GM21367 (cell line): ENCODE results near the gene F2R.
A peak's percentile ranks its signal among the peaks of the same experiment; 100 is the strongest.
"Not testable (repeated sequence)": the region's sequence is repeated elsewhere in the genome, so short reads cannot be mapped to it uniquely, and the experiment has no call there.

ENCODE experiments used
- ATAC-seq: cut with Tn5 transposase; IDR thresholded peaks from one replicate; pipeline ENCODE4 v1.9.1; 2021; ENCODE audit not compliant: unreplicated experiment

Gene F2R

GRCh38 chr5:76717222-76718083 is 1.5 kb downstream of the F2R start:
- no peak for ATAC-seq

DNA sequence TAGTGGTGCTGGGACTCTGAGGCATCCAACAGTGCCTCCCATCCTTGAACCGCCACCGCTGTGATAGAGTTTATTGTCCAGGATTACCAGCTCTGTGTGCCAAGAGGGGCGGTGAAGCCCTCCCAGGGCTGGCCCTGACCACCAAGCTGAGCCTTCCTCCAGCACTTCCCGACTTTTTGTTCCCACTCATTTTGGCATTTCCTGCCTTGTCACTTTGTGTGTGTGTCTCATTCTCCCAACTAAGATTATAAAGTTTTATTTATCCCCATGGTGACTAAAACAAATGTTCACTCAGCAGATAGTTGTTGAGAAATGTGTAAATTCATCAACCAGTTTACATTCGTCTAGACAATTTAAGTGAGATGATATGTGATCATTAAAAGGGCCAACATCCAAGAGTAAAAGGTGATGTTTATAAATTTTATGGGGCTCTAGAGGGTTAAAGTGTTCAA is 2.5 kb downstream of the F2R start:
- ATAC-seq, result no peak

- ATAC-seq, result no peak
Measured at GRCh38 chr5:76718880-76719279, 3.0 kb downstream of the F2R start.

DNA sequence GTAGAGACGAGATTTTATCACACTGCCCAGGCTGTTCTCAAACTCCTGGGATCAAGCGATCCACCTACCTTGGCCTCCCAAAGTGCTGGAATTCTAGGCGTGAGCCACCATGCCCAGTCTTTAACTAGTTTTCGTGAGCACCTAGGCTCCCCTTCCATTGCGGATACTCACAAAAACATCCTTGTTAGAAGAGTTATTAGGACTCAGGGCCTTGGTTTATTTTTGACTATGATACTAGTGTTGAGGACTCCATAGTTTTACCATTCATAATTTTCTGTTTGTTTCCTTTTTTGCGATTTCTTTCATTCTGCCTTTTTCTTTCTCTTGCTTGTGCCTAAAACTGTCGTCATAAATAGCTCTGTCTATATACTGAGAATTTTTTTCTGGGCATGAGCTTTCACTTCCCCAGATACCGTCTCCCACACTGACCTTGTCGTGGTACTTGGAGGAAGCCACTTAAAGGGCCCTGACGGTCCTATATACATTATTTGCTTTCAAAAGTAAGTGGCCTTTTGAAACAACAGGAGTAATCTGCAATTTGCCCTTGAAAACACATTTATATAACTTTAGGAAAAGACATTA is 5.2 kb downstream of the F2R start:
- ATAC-seq, result peak; percentile 91

GRCh38 chr5:76723266-76723665 is 7.3 kb downstream of the F2R start:
- ATAC-seq, result no peak

DNA sequence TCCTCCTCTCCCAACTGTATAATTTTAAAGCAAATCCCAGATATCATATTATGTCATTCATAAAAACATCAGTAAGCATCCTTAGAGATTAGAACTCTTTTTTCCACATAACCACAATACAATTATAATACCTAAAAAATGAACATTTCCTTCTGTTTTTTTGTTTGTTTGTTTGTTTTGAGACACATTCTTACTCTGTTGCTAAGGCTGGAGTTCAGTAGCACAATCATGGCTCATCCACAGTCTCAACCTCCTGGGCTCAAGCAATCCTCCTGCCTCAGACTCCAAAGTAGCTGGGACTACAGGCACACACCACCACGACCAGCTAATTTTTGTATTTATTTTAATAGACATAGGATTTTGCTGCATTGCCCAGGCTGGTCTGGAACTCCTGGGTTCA is 8.0 kb downstream of the F2R start:
- no peak for ATAC-seq

- no peak for ATAC-seq
Measured at GRCh38 chr5:76724871-76725270, 8.9 kb downstream of the F2R start.

DNA sequence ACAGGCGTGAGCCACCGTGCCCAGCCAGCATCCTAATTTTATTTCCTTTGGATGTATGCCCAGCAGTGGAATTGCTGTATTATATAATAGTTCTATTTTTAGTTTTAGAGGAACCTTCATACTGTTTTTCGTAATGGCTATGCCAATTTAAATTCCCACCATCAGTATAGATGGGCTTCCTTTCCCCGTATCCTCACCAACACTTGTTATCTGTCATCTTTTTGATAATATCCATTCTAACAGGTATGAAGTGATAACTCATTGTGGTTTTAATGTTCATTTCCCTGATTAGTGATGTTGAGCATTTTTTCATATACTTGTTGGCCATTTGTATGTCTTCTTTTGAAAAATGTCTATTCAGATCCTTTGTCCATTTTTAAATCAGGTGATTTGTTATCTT is 13.0 kb downstream of the F2R start:
- ATAC-seq, result no peak

- no peak for ATAC-seq
Measured at GRCh38 chr5:76729373-76730290, 13.7 kb downstream of the F2R start.

DNA sequence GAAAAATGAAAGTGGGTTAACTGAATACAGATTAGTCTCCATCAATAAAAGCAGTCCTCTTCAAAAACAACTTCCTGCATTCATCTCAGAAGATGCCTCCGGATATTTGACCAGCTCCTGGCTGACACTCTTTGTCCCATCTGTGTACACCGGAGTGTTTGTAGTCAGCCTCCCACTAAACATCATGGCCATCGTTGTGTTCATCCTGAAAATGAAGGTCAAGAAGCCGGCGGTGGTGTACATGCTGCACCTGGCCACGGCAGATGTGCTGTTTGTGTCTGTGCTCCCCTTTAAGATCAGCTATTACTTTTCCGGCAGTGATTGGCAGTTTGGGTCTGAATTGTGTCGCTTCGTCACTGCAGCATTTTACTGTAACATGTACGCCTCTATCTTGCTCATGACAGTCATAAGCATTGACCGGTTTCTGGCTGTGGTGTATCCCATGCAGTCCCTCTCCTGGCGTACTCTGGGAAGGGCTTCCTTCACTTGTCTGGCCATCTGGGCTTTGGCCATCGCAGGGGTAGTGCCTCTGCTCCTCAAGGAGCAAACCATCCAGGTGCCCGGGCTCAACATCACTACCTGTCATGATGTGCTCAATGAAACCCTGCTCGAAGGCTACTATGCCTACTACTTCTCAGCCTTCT is 16.6 kb downstream of the F2R start:
- no peak for ATAC-seq

DNA sequence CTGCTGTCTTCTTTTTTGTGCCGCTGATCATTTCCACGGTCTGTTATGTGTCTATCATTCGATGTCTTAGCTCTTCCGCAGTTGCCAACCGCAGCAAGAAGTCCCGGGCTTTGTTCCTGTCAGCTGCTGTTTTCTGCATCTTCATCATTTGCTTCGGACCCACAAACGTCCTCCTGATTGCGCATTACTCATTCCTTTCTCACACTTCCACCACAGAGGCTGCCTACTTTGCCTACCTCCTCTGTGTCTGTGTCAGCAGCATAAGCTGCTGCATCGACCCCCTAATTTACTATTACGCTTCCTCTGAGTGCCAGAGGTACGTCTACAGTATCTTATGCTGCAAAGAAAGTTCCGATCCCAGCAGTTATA is 17.1 kb downstream of the F2R start:
- ATAC-seq, result peak; percentile 70

GRCh38 chr5:76735762-76736545 is 20.0 kb downstream of the F2R start:
- ATAC-seq, result no peak

GRCh38 chr5:76736679-76737556 is 21.0 kb downstream of the F2R start:
- no peak for ATAC-seq

GRCh38 chr5:76737846-76738245 is 21.9 kb downstream of the F2R start:
- ATAC-seq, result no peak

GRCh38 chr5:76741506-76741905 is 25.6 kb downstream of the F2R start:
- not testable (repeated sequence) for ATAC-seq

DNA sequence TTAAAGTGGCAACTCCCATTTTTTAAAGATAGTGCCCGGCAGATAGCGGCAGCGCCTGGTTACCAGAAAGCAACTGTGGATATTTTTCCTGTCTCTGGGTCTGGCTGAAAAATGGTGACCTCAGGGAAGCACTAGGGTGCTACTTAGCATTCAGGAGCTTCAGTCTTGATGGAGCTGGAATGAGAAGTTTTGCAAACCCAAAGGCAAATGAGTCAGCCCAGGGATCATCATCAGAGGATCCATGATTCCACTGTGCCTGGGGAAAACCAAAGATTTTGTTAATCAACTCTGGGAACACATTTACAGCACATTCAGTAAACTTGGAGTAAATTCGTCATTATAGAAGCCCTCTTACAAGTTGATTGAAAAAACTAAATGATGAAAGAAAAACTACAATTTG is 26.7 kb downstream of the F2R start:
- no peak for ATAC-seq

- no peak for ATAC-seq
Measured at GRCh38 chr5:76744632-76745031, 28.7 kb downstream of the F2R start.

DNA sequence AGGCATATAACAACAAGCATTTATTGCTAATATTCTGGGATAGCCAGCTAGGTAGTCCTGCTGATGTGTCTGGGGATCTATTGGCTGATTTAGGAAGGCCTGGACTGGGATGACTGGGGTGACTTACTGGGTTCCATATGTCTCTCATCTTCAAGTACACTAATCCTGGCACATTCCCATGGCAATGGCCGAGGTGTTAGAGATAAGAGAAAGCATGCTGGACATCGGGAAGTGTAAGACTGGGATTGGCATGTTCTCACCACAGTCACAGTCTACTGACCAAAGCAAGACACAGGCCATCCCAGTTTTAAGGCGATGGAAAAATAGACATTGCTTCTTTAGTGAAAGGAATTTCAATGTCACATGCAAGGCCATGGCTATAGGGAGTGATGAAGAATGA is 29.7 kb downstream of the F2R start:
- no peak for ATAC-seq

- no peak for ATAC-seq
Measured at GRCh38 chr5:76746677-76747076, 30.8 kb downstream of the F2R start.
